Thoracic aorta (tissue), 2 donors: ENCODE results near the gene POU2AF1. TPM values are rescaled to one million over a fixed set of nuclear protein-coding genes. Genes with fewer than 3 reads are reported as not detected.

Experiments used
- ATAC-seq: fragments of 150-250 bp; one replicate; pipeline ENCODE4 v1.8.0; 2017; ENCODE audit warnings: low read depth; ENCODE audit not compliant: insufficient number of reproducible peaks, low FRiP score
- DNase-seq: peaks from one replicate; pipeline ENCODE4 v3.0.0-alpha.2; 2020; ENCODE audit warnings: low spot score
- H3K27ac ChIP-seq, 2 donors: fragments of 200-600 bp; sonication (generic); 1 replicate in 1 of 2; 2 replicates in 1 of 2; pipeline ENCODE4 v1.5.1; 2016; ENCODE audit warnings: mild to moderate bottlenecking in 2 of 2, moderate library complexity in 2 of 2
- H3K27me3 ChIP-seq: fragments of 200-600 bp; sonication (generic); replicated peaks from 2 replicates; pipeline ENCODE4 v1.6.0; 2016; ENCODE audit warnings: mild to moderate bottlenecking; ENCODE audit not compliant: insufficient read depth
- H3K36me3 ChIP-seq: fragments of 200-600 bp; sonication (generic); one replicate; pipeline ENCODE4 v1.5.1; 2016
- H3K4me1 ChIP-seq, 2 donors: fragments of 200-600 bp; sonication (generic); 1 replicate in 1 of 2; 2 replicates in 1 of 2; pipeline versions ENCODE4 v1.5.1 to v1.6.0; 2016; ENCODE audit warnings: low read depth in 2 of 2, mild to moderate bottlenecking in 1 of 2; ENCODE audit not compliant: control insufficient read depth in 1 of 2
- H3K4me3 ChIP-seq: fragments of 200-600 bp; sonication (generic); 2 replicates; pipeline ENCODE4 v1.5.1; 2016; ENCODE audit warnings: mild to moderate bottlenecking
- H3K9me3 ChIP-seq: fragments of 200-600 bp; sonication (generic); 2 replicates; pipeline ENCODE4 v1.5.1; 2016
- CTCF ChIP-seq: fragments of 200-600 bp; sonication (generic); IDR thresholded peaks from one replicate; pipeline ENCODE4 v1.5.1; 2019; ENCODE audit warnings: antibody characterized with exemption
- total RNA-seq, 2 donors: library from RNA; depleted of rRNA; stranded (reverse); fragments of >200 nt; gene quantifications; one replicate each; pipeline versions ENCODE4 v1.1.0 to v1.2.3, GENCODE V29; 2016

The POU2AF1 gene
- total RNA-seq, 2 donors from 2014 or later = not detected

GRCh38 chr11:111361874-111362273 lies 17.2 kb downstream of the POU2AF1 start:
- TF ChIP-seq CTCF = no peak
- no peaks in the 10 kb centered on the region for H3K27me3 ChIP-seq
- no peak for DNase-seq
- no peaks in the 10 kb centered on the region for H3K9me3 ChIP-seq
- no peak overlapping the region for H3K4me3 ChIP-seq
- no peak overlapping the region for H3K27ac ChIP-seq
- ATAC-seq = no peak
- no peaks in the 10 kb centered on the region for H3K4me1 ChIP-seq
- H3K36me3 ChIP-seq = no peaks in the 10 kb centered on the region

- no peak for ATAC-seq
- TF ChIP-seq CTCF = no peak
- H3K27ac ChIP-seq = no peak overlapping the region
Measured at GRCh38 chr11:111361052-111361801, 17.8 kb downstream of the POU2AF1 start.

GRCh38 chr11:111360150-111361043 lies 18.7 kb downstream of the POU2AF1 start:
- Histone ChIP-seq H3K4me3 (no peak overlapping the region), H3K27me3 (no peaks in the 10 kb centered on the region), H3K27ac (no peak overlapping the region), H3K4me1 (no peaks in the 10 kb centered on the region), H3K36me3 (no peaks in the 10 kb centered on the region), H3K9me3 (no peaks in the 10 kb centered on the region)
- TF ChIP-seq CTCF = no peak
- DNase-seq (no peak), ATAC-seq (no peak)

More at GRCh38 chr11:111361052-111361801, 17.8 kb downstream of the POU2AF1 start:
- Histone ChIP-seq H3K9me3 (no peaks in the 10 kb centered on the region), H3K36me3 (no peaks in the 10 kb centered on the region), H3K4me1 (no peaks in the 10 kb centered on the region), H3K27me3 (no peaks in the 10 kb centered on the region), H3K4me3 (no peak overlapping the region)
- DNase-seq = no peak

GRCh38 chr11:111359223-111360149 lies 19.6 kb downstream of the POU2AF1 start:
- Histone ChIP-seq H3K4me1 (no peaks in the 10 kb centered on the region), H3K4me3 (no peak overlapping the region), H3K27me3 (no peaks in the 10 kb centered on the region), H3K9me3 (no peaks in the 10 kb centered on the region), H3K36me3 (no peaks in the 10 kb centered on the region), H3K27ac (no peak overlapping the region)
- ATAC-seq (no peak), DNase-seq (no peak)
- TF ChIP-seq CTCF = no peak
